GM10248 (cell line): ENCODE results near the gene STK17A.

ENCODE experiments used
- CTCF ChIA-PET: fragments of 300-600 bp; sonication (Branson Sonifier 250); formaldehyde crosslinking; extraction: SDS; loops from one replicate; lab custom pipeline; 2021; ENCODE audit warnings: antibody characterized with exemption; lab: Yijun Ruan, JAX
- POLR2A ChIA-PET: fragments of 350-650 bp; sonication (Branson Sonifier 250); formaldehyde crosslinking; extraction: SDS; loops from one replicate; lab custom pipeline; 2020; ENCODE audit warnings: antibody characterized with exemption; lab: Yijun Ruan, JAX
- DNase-seq: peaks from one replicate; pipeline ENCODE4 v3.0.0; 2012; ENCODE audit errors: extremely low spot score
- CTCF ChIP-seq: IDR thresholded peaks from 2 replicates; pipeline ENCODE4 v1.5.1; 2012; ENCODE audit warnings: mild to moderate bottlenecking, low read depth; ENCODE audit errors: extremely low read depth, missing control alignments, control extremely low read depth

STK17A gene

GRCh38 chr7:43560742-43561330 is 22.1 kb upstream of the STK17A start:
- DNase-seq = no peak
- POLR2A ChIA-PET = no interaction called here
- no peak for TF ChIP-seq CTCF
- CTCF ChIA-PET = interaction anchor here (1.3 kb wide), 1 partner anchor 22 kb away, joined by 4 read pairs; the partner anchor contains the start of gene STK17A

- ChIA-PET CTCF (interaction anchor here (0.9 to 2.1 kb wide), 6 partner anchors 10 to 137 kb away, joined by 3 to 9 read pairs (median 3); no protein-coding TSS in a partner anchor), POLR2A (no interaction called here)
- no peak for DNase-seq
- TF ChIP-seq CTCF = no peak
These were observed 20.5 kb upstream of the STK17A start for GRCh38 chr7:43562383-43562782.

- ChIA-PET CTCF (interaction anchor here (1.3 to 2.0 kb wide), 2 partner anchors 17 to 19 kb away, joined by 4 to 8 read pairs; partner anchors contain the start of gene STK17A), POLR2A (no interaction called here)
- DNase-seq = no peak
- TF ChIP-seq CTCF = no peak
These were observed 17.1 kb upstream of the STK17A start for GRCh38 chr7:43565786-43566185.

- no peak for TF ChIP-seq CTCF
- DNase-seq = no peak
- CTCF ChIA-PET = interaction anchor here (1.0 to 8.2 kb wide), 3 partner anchors 10 to 270 kb away, joined by 6 to 154 read pairs (median 9); partner anchors contain the start of gene STK17A
- POLR2A ChIA-PET = interaction anchor here (2.2 kb wide), 1 partner anchor 14 kb away, joined by 12 read pairs; the partner anchor contains the start of gene STK17A
These were observed 14.4 kb upstream of the STK17A start for GRCh38 chr7:43568529-43568928.

- TF ChIP-seq CTCF = no peak
- peak; percentile 48 for DNase-seq
- POLR2A ChIA-PET = interaction anchor here (2.2 kb wide), 1 partner anchor 13 kb away, joined by 12 read pairs; the partner anchor contains the start of gene STK17A
- CTCF ChIA-PET = interaction anchor here (1.0 to 8.2 kb wide), 3 partner anchors 9 to 131 kb away, joined by 3 to 154 read pairs (median 9); partner anchors contain the start of gene STK17A
These were observed 13.5 kb upstream of the STK17A start for GRCh38 chr7:43569424-43569823.

- POLR2A ChIA-PET = interaction anchor here (1.0 kb wide), 1 partner anchor 12 kb away, joined by 5 read pairs; the partner anchor contains the start of gene STK17A
- peak; percentile 41 for DNase-seq
- CTCF ChIA-PET = interaction anchor here (1.2 to 8.2 kb wide), 5 partner anchors 12 to 269 kb away, joined by 3 to 154 read pairs (median 3); partner anchors contain the start of gene STK17A
- TF ChIP-seq CTCF = no peak
These were observed 12.1 kb upstream of the STK17A start for GRCh38 chr7:43570688-43571365.
